HPDE6-E6E7 (cell line): ENCODE measurements around the gene NKD1.
"Not testable (repeated sequence)": the region's sequence is repeated elsewhere in the genome, so short reads cannot be mapped to it uniquely, and the experiment has no call there.

Source experiments
- DNase-seq: peaks from one replicate; pipeline ENCODE4 v3.0.0; 2011; ENCODE audit warnings: missing footprints; ENCODE audit errors: extremely low spot score

The NKD1 gene, protein sequence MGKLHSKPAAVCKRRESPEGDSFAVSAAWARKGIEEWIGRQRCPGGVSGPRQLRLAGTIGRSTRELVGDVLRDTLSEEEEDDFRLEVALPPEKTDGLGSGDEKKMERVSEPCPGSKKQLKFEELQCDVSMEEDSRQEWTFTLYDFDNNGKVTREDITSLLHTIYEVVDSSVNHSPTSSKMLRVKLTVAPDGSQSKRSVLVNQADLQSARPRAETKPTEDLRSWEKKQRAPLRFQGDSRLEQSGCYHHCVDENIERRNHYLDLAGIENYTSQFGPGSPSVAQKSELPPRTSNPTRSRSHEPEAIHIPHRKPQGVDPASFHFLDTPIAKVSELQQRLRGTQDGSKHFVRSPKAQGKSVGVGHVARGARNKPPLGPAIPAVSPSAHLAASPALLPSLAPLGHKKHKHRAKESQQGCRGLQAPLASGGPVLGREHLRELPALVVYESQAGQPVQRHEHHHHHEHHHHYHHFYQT

DNA sequence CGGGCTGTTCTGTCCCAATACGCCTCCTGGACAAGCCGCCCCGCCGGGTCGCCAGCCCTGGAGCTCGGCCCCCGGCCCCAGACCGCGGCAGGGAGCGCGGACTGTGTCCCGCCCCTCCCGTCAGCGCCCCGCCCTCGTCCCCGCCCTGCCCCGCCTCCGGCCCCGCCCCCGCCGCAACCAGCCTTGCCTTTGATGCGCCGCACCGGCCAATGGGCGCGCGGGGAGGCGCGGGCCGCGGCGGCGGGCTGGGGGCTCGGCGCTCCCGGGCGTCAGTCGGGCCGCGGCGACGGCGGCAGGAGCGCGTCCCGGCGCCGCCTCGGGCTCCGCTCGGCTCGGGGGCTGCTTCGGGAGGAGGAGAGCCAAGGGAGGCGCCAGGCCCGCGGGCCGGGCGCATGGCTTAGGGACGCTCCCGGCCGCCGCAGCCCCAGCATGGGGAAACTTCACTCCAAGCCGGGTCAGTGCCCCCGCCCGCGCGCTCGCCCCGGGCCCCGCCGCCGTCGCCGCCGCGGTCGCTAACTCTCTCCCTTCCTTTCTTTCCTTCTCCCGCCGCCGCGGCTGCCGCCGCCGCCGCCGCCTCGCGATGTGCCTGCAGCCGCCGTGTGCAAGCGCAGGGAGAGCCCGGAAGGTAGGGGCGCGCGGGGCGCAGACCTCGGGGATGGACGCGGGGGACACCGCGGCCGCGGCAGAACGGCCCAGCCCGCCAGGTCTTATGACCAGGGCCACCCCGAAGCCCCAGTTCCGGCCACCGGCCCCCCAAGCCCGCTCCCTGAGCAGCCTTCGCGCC, at the start of gene NKD1:
NKD1 (plus strand) TSS at position 272 of the 784 bp plus-strand sequence; CDS start at position 430, 158 bp downstream.
- DNase-seq: peak; percentile 51

DNA sequence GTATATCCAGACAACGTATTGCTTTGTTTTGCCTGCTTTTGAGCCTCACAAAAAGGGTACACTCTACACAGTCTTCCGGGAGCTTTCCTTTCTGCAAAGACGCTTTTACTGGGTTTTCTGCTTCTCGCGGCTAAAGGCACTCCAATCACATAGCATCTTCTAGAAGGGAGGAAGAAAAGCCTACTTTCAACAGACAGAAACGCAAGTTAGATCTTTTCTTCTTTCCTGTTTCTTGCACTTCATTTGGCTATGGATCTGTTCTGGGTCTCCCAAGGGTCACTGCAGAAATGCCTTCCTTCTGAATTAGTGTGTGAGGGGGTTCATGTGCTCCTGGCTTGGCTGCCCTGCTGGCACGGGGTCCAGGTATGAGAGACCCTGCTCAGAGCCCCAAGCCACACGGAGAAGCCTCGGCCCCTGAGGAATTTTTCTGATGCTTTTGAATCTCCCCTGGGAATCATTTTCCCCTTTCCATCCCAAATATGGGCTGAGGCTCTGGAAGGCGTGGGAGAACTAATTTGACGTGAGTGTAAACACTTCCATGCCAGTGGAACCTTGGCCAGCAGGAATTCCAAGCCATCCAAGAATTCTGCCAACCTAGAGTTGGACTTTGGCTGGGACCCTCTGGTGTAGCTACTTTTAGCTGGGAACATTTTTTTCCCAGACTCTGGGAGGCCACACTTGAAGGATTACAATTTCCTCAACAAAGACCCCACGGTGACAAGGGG, 49.6 kb upstream of the NKD1 start:
- no peak for DNase-seq

DNA sequence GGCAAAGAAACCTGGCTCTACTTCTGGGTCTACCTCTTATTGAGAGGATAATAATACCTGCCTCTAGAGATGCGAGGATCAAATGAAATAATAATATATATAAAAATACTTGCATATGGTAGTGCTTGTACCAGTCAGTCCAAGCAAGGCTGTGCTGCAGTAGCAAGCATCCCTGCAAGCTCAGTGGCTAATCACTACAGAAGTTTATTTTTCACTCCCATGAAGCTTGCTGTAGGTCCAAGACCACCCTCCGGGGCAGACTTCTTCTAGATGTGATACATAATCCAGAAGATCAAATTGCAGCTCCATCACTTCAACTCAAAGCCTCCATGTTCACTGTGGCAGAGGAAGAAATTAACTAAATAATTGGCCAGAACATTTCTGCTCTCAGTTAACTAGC, 48.9 kb upstream of the NKD1 start:
- no peak for DNase-seq

DNA sequence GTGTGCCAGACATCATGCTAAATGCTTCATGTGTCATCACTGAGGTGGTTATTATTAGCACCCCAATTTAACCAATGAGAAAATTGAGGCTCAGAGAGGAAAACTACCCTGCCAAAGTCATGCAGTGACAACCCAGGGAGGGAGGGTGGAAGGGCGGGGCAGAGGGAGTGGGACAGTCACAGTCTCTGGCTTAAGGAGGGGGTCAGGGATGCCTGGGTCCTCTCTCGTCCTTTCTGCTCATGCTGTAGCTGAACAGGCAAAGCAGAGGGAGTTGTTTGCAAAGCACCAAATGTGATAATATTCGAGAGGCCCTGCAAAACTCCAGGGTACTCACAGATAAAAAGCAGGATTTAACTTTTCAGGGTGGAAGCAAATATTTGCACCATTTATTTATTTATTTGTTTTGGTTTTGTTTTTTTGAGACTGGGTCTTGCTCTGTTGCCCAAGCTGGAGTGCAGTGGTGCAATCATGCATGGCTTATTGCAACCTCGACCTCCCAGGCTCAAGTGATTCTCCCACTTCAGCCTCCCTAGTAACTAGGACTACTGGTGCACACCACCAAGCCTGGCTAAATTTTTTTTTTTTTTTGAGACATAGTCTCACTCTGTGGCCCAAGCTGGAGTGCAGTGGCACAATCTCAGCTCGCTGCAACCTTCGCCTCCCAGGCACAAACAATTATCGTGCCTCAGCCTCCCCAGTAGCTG, 47.9 kb upstream of the NKD1 start:
- DNase-seq: no peak

DNA sequence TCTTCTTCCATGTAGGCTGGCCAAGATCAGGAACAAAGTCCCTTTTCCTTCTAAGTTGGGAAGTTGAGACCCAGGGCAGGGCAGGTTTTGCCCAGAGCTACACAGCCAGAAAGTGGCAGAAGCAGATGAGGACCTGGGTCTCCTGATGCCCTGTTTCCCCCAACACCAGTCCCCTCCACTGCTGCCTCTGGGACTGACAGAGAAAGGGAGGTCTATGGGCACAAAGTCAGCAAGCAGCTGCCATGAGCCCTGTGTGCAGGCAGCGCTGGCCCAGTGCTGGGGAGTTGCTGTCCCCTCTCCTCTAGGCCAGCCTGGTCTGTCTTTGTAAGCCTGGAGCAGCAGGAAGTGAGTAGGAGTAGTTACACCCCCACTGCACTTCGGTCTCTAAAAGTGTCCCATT, 46.9 kb upstream of the NKD1 start:
- no peak for DNase-seq

DNA sequence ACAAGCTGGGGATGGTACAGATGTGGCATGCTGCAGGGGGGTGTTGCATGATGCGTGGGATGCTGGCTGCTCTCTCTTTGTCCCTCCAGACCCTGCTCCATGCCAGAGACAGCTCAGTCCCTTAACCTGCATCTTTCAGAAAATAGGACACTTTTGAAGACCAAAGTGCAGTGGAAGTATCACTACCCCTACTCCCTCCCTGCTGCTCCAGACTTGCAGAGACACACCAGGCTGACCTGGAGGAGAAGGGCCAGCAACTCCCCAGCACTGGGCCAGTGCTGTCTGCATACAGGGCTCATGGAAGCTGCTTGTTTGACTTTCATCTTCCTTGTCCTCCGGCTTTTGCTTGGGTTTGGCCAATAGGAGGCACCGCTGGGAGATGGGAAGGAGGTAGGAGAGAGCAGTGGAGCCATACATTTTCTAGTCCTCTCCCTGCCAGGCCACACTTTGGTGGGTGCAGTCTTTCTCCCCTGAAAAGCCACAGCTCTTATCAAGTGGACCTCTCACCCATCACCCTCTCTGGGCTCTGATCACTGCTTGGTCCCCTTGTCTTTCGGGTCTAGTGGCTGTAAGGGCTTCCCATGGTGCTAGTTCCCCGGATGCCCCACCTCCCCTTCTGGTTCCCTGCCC, 46.1 kb upstream of the NKD1 start:
- DNase-seq: no peak

DNA sequence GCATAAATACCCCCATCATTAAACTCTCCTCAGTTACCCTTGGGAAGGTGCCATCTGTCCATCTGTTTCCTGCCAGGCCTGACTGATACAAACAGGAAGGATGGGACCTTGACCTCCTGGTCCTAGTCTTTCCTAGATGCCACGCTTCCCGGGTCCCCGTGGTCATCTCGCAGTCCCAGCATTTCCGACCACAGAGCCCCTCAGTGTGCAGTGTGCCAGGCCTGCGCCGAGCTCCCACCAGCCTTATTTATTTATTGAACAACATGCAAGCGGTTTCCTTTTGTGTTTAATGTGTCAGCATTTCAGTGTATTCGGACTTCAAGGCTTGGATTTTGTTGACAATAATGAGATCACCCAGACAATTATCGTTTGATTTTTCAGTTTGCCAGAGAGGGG, 45.6 kb upstream of the NKD1 start:
- DNase-seq: no peak

DNA sequence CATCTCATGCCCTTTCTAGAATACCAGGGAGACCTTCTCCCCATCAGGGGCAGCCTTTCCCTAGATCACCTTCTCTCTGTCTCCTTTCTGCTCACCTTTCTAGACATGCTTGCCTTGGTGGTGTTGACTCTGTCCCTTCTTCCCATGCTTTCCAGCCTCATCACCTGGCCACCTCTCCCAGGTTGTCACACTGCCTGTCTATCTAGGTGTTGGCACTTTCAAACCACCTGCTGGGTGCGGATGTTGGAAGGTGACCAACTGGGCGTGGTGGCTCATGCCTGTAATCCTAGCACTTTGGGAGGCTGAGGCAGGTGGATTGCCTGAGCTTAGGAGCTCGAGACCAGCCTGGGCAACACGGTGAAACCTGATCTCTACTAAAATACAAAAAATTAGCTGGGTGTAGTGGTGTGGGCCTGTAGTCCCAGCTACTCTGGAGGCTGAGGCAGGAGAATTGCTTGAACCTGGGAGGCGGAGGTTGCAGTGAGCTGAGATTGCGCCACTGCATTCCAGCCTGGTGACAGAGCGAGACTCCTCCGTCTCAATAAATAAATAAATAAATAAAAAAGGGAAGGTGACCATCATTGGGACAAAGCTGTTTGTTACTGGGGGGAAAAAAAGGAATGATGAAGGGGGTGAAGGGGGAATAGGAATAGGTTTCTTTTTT, 44.2 kb upstream of the NKD1 start:
- not testable (repeated sequence) for DNase-seq

DNA sequence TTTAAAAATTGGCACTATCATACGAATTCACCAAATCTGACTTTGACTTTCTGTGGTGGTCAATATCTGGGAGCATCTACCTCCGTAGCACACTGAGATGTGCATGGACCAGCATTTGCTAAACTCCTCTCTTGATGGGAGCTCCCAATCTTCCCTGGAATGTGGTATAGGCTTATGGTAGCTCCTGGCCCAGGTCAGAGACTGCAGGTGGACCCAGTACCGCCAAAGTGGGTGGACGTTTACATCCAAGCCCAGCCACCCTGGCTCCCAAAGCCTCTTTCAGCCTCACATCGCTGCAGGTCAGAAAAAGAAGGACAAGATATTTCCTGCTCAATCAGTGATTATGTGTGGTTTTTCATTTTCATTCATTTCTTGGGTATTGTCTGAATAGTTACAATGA, 43.1 kb upstream of the NKD1 start:
- DNase-seq: no peak

DNA sequence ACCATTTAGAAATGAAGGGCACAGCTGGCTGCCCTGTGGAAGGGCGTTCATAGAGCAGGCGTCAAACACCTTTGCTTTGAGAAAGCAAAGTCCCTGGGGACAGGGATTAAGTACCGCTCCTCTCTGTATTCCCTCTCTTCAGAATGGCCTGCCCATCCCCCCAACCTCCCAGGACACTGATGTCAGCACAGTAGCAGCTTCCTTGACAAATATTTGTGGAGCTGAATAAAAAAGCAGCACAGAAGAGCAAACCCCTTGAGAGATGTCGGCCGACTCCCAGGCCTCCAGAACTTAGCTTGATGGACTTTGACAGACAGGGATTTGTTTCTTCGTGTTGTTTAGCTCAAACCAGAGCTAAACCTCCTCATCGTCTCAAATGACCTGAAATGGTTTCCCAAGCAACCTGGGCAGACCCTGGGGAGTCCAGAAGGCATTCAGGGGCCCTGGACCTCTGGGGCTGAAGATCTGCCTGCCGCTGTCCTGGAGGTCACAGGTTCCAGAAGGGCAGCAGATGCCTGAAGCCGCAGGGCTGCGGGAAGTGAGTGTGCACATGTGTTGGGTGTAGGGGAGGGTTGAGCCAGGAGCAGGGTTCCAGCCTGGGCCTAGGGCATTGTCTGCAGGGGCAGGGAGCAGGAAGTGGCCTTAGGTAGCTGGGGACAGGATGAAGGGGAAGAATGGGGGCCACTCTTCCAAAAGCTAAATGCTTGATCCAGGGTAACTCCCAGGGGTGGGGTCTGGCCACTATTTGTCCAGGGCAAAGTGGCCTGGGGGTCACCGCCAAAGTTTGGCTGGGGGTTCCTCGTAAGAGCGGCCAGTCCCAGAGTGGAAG, 42.3 kb upstream of the NKD1 start:
- no peak for DNase-seq

DNA sequence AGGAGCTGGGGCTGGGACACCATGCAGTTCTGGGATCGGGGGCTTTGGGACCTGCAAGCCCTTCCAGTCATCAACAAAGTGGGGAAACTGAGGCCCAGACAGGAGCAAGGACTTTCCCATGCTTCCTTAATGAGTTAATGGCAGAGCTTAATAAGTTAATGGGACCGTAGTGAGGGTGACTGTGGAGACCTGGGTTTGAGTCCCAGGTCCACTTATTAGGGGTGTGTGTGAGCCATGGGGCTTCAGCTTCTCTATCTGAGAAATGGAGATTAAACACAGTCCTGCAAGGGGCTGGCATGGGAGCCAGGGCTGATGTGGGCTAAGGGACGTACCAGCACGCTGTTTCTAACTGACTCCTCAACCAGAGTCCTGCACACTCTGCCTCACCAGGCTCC, 41.7 kb upstream of the NKD1 start:
- no peak for DNase-seq

DNA sequence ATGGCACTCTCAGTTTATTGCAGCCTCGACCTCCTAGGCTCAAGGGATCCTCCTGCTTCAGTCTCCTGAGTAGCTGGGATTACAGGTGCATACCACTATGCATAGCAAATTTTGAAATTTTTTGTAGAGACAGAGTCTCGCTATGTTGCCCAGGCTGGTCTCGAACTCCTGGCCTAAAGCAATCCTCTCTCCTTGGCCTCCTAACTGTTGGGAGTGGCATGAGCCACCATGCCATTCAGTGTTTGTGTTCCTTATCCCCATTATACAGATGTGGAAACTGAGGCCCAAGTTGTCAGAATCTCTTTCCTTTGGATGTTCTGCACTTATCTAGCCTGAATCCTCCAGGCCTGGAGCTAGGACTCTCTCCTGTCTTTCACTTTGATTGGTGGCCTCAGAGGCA, 40.8 kb upstream of the NKD1 start:
- no peak for DNase-seq

DNA sequence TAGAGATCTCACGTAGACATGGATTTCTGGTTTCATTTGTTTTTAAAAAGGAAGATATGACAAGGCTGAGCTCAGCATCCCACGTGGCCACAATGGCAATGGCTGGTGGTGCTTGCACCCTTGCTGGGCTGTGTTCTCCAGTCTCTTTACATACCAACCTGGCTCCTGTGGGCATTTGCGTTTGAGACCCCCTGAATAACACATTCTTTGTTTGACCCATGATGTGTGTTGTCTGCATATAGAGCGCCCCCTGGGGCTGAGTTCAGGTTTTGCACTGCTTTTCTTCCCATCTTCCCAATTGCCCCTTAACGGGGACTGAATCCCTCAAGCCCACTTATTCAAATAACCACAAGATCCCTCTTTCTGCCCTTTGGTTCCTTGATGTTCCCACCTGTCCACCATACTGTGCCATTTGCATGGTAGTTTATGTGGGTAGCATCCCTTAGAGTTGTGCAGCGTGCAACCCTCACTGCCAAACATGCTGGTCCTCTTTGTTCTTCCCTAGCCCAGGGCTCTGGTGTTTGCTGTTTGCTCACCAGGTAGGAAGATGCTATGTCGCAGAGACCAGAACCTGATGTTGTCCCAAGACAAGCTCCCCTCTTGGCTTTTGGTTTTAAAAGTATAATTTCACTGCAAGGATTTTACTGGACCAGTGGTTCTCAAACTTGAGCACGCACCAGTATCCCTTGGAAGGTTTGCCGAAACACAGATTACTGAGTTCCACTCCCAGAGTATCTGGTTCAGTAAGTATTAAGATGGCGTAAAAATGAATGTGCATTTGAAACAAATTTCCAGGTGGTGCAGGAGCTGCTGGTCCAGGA, 38.5 kb upstream of the NKD1 start:
- no peak for DNase-seq

DNA sequence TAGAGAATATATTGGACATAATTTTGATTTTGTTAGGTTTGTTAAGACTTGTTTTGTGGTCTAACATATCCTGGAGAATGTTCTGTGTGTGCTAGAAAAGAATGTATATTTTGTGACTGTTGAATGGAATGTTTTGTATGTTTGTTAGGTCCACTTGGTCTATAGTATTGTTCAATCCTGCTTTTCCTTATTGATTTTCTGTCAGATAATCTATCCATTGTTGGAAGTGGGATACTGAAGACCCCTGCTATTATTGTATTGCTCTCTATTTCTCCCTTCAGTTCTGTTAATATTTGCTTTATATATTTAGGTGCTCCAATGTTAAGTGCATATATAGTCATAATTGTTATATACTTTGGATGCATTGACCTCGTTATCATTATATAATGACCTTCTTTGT, 33.0 kb upstream of the NKD1 start:
- no peak for DNase-seq

DNA sequence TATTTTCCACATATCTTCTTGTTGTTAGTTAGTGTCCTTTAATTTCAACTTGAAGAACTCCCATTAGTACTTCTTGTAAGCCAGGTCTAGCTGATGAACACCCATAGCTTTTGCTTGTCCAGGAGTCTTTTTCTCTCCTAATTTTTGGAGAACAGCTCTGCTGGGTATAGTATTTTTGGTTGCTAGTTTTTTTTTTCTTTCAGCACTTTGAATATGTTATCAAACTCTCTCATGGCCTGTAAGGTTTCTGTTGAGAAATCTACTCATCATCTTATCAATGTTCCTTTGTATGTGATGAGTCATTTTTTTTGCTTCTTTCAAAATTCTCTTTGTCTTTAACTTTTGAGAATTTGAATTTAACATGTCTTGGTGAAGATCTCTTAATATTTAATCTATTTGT, 31.8 kb upstream of the NKD1 start:
- DNase-seq: no peak

DNA sequence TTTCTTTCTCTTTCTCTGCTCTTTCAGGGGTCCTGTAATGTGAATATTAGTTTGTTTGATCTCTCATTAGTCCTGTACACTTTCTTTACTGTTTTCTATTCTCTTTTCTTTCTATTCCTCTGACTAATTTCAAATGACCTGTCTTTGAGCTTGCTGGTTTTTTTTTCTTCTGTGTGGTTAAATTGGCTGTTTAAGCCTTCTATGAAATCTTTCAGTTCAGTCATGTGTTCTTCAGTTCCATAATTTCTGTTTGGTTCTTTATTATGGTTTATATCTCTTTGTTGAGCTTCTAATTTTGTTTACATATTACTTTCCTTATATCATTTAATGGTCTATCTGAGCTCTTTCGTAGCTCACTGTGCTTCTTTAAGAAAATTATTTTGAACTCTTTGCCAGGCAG, 31.3 kb upstream of the NKD1 start:
- no peak for DNase-seq

DNA sequence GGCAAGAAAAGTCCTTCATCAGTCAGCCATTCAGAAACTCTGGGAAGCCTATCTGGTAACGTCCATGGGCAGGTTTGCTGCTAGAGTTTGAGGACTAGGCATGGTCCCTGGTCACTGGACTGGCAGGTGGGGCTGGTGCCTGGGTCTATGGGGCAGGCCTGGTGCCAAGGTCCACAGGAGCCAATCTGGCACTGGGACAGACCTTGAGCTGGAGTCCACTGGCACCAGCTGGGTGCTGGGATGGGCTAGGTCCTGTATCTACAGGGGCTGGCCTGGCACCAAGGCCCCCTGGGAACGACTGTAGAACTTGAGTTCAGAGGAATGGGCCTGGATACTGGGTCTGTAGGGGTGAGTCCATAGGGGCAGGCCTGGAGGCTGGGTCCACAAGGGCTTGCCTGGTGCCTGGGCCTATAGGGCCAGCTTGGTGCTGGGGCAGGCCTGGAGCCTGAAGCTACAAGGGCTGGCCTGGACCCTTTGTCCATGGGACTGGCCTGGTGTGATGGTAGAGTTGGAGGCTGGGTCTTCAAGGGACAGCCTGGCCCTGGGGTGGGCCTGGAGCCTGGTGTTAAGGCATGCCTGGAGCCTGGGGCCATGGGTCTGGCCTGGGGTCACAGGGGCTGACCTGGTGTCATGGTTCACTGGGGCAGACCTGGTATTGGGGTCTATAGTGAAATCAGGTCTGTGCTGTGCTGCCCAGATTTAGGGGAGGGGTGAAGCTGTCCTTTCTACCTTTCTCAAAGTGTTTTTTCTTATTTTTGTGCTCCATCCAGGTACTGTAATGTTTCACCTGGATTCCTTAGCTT, 30.5 kb upstream of the NKD1 start:
- DNase-seq: no peak

DNA sequence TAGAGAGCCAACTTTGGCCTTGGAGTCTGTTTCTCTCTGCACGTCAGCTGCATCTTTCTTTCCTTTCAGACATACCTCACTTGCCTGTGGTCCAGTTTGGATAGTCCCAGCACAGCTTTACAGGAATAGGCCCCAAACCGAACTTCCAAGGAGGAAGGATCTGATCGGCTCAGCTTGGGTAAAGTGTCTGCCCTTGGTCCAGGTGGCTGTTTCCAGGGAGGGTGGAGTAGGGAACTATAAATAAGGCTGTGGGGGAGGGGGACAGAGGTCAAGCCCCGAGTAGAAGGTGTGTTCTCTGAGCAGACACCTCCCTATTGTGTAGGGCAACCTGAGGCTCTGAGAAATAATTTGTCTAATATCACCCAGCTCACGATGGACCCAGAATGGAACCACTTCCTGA, 29.2 kb upstream of the NKD1 start:
- DNase-seq: no peak
